Aorta (tissue), 5 donors: ENCODE data around the gene BAIAP2. TPM values are rescaled to one million over a fixed set of nuclear protein-coding genes. Genes with fewer than 3 reads are reported as not detected.

Experiments
- ATAC-seq: fragments of 200-7000 bp; cut with Tn5 transposase; one replicate; pipeline ENCODE4 v1.9.1; 2022; ENCODE audit warnings: moderate library complexity; ENCODE audit not compliant: low FRiP score
- DNase-seq, 2 donors: peaks; one replicate each; pipeline ENCODE4 v3.0.0-alpha.2; 2020
- H3K27ac ChIP-seq, 2 donors: one replicate each; pipeline ENCODE4 v1.5.1; 2013; ENCODE audit warnings: low read length in 2 of 2, mild to moderate bottlenecking in 2 of 2, moderate library complexity in 2 of 2, control low read depth in 1 of 2, inconsistent platforms in 1 of 2, low read depth in 1 of 2
- H3K27me3 ChIP-seq, 2 donors: one replicate each; pipeline ENCODE4 v1.6.1; 2013; ENCODE audit warnings: control low read depth in 1 of 2, low read length in 1 of 2, mild to moderate bottlenecking in 1 of 2, moderate library complexity in 1 of 2; ENCODE audit not compliant: insufficient read depth in 2 of 2, control insufficient read depth in 1 of 2
- H3K36me3 ChIP-seq, 2 donors: one replicate each; pipeline ENCODE4 v1.6.1; 2013; ENCODE audit warnings: control low read depth in 1 of 2, low read length in 1 of 2, mild to moderate bottlenecking in 1 of 2; ENCODE audit not compliant: insufficient read depth in 2 of 2, control insufficient read depth in 1 of 2
- H3K4me1 ChIP-seq, 2 donors: one replicate each; pipeline ENCODE4 v1.6.1; 2013; ENCODE audit warnings: low read length in 2 of 2, control low read depth in 1 of 2, mild to moderate bottlenecking in 1 of 2, moderate library complexity in 1 of 2; ENCODE audit not compliant: insufficient read depth in 2 of 2, control insufficient read depth in 1 of 2
- H3K4me3 ChIP-seq, 2 donors: one replicate each; pipeline ENCODE4 v1.5.1; 2013; ENCODE audit warnings: low read length in 2 of 2, control low read depth in 1 of 2, mild to moderate bottlenecking in 1 of 2
- H3K9me3 ChIP-seq: one replicate; pipeline ENCODE4 v1.6.1; 2013; ENCODE audit warnings: mild to moderate bottlenecking, low read length; ENCODE audit not compliant: control insufficient read depth
- WGBS, 2 donors: extraction: QIAGEN DNeasy Blood & Tissue Kit; methylation state at CpG; one replicate each; pipeline ENCODE4 v1.1.7; 2013; 5-methylcytosine and 5-hydroxymethylcytosine counted together
- intact Hi-C, 2 donors: fragments of 100-400 bp; cut with DNase I; formaldehyde crosslinking; loops; one replicate each; pipeline versions ENCODE4 v1.14.2 to v1.15.0; 2022
- polyA plus RNA-seq, 2 donors: library from polyadenylated mRNA; stranded (reverse); fragments of 200-250 nt; gene quantifications; one replicate each; pipeline ENCODE4 v1.2.3, GENCODE V29; 2013
- total RNA-seq, 2 donors: library from RNA; stranded (reverse); fragmentation: NEBNext Ultra II Directional; extraction: Animal tissue kit (Norgen Biotek cat#: 25700); gene quantifications; one replicate each; pipeline ENCODE4 v1.2.1, GENCODE V29; 2021
- donor health status: healthy with polysubstance abuse.
- donor health status: Bipolar disorder and iron deficiency.
- donor health status: DM: no; HTN: no; CAD: no.
- donor health status: DM: no; HTN: no; CAD: no.
- donor health status: DM: yes; HTN: yes; CAD: no.

BAIAP2 gene
- total and polyA plus RNA-seq, 4 donors, result 1.7 to 23.7 (median 14.3) TPM

DNA sequence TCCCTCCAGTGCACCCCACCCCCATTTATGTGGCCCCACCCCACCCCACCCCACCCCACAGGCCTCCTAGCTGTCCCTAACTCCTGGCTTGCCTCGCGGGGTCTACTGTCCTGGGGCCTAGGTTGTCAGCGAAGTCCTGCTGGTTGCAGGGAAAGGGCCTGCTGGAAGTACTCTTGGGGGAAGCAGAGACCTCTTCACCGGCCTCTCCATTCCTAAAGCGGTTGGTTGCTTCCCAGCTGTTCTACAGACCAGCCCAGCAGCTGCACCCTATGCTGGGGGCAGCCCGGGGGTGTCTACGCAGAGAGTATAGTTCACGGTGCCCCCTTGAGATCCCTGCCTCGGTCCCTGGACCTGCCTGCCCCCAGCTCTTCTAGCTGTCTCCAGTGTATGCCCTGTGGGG lies 56.2 kb downstream of the BAIAP2 start:
- no peak overlapping the region for H3K27ac ChIP-seq
- intact Hi-C loops, result no loop called here
- no peaks in the 10 kb centered on the region for H3K36me3 ChIP-seq
- H3K27me3 ChIP-seq, result no peaks in the 10 kb centered on the region
- H3K4me3 ChIP-seq, result no peak overlapping the region
- no peak for DNase-seq
- WGBS, 2 donors, result 92 to 97% methylated on average over 7 to 9 of the region's 9 CpGs
- no peaks in the 10 kb centered on the region for H3K4me1 ChIP-seq
- ATAC-seq, result no peak
- no peaks in the 10 kb centered on the region for H3K9me3 ChIP-seq

- ATAC-seq (no peak), DNase-seq (no peak)
- intact Hi-C loops, result no loop called here
- Histone ChIP-seq H3K27ac (no peak overlapping the region), H3K9me3 (no peaks in the 10 kb centered on the region), H3K27me3 (no peaks in the 10 kb centered on the region), H3K4me3 (no peak overlapping the region), H3K4me1 (no peaks in the 10 kb centered on the region), H3K36me3 (no peaks in the 10 kb centered on the region)
- 95 to 96% methylated on average over 22 to 23 of the region's 23 CpGs for WGBS, 2 donors
Measured at GRCh38 chr17:81091774-81092517, 57.0 kb downstream of the BAIAP2 start.

DNA sequence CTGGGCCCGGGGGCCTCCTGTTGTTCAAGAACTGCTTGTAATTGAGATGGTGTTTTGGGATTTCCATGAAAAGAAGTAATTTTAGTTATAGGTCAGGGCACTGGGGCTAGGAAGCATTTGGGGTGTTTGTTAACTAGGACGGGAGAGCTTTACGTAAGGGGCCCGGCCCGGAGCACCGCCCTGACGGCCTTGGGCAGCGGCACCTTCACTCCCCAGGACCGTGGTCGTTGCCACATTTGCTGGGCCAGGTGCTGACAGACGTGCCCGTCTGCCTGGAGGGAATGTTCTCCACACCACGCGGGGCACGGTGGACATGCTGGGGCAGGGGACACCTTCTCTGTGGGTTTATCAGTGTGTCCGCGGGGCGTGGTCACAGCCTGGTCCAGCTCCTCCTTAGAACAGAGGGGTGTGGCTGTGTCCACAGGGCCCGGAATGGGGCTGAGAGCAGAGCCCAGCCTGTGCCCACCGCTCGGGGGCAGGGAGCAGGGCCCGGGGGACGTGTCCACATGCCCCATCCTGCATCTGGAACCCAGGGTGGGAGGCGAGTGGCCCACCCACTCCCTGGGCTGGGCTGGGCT lies 57.7 kb downstream of the BAIAP2 start:
- Histone ChIP-seq H3K9me3 (no peaks in the 10 kb centered on the region), H3K27me3 (no peaks in the 10 kb centered on the region), H3K4me1 (no peaks in the 10 kb centered on the region), H3K27ac (no peak overlapping the region), H3K36me3 (no peaks in the 10 kb centered on the region), H3K4me3 (no peak overlapping the region)
- intact Hi-C loops, result no loop called here
- WGBS, 2 donors, result 94 to 95% methylated on average over 24 of the region's 24 CpGs
- ATAC-seq, result no peak
- DNase-seq, result no peak

DNA sequence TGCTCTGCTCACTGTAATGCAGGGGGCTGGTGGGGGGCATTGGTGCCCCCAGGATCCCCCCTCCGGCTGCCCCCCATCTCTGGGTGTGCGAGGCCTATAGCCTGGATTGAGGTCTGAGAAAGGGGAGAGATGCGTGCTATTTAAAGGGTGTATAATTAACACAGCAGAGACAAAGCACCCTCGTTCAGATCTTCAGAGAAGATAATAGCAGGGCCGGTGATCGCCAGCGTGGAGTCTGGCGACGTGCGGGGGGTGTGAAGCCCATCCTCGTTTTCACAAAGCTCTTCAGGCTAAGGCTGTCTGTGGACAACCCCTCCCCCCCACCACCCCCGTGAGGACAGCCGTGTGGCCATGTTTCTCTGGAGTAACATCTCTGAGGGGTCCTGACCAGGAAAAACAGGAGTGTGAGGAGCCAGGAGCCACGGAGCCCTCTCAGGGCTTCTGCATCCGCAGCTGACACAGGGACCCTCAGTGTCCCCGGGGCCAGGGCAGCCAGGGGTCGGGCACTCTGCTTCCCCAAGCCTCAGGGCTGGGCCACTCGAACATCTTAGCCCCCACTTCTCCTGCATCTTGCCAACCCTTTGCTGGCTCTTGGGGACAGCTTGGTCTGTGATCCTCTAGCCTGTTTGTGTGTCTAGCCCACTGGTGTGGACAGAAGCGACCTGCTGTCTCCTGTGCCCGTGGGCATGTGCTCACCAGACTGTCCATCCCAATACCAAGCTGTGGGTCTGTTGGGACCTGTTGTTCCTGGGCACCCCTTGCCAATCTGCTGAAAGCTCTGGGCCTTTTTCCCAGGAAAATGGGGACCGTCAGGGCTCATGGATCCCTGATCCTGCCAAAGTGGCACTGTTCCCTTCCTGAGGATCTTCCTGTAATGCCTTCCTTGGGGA lies 58.9 kb downstream of the BAIAP2 start:
- DNase-seq, result no peak
- ATAC-seq, result no peak
- intact Hi-C loops, result no loop called here
- H3K9me3 ChIP-seq, result no peaks in the 10 kb centered on the region
- H3K4me1 ChIP-seq, result no peaks in the 10 kb centered on the region
- H3K4me3 ChIP-seq, result no peak overlapping the region
- H3K27ac ChIP-seq, result no peak overlapping the region
- no peaks in the 10 kb centered on the region for H3K27me3 ChIP-seq
- H3K36me3 ChIP-seq, result no peaks in the 10 kb centered on the region
- WGBS, 2 donors, result 83 to 85% methylated on average over 21 of the region's 21 CpGs

DNA sequence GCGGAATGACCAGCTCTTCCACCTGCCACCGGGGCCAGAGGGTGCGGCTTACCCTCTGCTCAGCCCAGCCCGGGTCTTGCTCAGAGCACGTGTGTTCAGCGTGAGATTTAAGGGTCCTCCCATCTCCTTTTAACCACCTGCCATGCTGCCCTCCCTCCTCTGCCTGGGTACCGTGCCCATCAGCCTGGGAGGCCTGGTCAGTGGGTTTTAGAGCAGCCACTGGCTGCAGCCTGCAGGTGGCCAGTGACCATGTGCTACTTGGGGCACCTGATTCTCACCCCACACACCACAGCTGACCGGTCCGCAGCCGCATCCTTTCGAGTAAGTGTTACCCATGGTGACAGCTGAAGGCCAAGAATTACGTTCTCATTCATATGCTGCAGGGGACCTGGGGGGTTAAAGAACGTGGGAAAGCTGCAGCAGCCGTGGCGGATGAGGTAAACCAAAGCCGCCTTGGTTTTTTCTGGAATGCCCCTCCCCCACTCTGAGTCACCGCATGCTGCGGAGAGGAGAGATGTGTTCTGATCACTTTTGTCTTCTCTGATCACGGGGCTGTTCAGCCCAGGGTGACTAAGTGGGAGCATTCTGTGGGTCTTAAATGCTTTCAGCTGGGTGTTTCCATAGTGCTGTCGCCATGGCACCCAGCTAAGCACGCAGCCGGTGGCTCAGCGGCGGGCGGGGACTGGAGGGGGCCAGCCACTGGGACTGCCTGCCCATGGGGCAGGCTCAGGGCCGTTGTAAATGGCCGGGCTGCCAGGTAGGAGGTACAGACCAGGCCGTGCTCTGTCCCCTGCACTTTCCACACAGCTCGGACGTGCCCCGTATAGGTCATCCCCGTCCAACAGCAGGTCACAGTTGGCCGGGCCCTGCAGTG lies 59.8 kb downstream of the BAIAP2 start:
- intact Hi-C loops, result no loop called here
- DNase-seq, result peak; percentile 86 to 93
- Histone ChIP-seq H3K4me3 (no peak overlapping the region), H3K36me3 (no peaks in the 10 kb centered on the region), H3K4me1 (no peaks in the 10 kb centered on the region), H3K27ac (no peak overlapping the region), H3K9me3 (no peaks in the 10 kb centered on the region), H3K27me3 (no peaks in the 10 kb centered on the region)
- peak; percentile 66 for ATAC-seq
- WGBS, 2 donors, result 23 to 30% methylated on average over 33 of the region's 33 CpGs

DNA sequence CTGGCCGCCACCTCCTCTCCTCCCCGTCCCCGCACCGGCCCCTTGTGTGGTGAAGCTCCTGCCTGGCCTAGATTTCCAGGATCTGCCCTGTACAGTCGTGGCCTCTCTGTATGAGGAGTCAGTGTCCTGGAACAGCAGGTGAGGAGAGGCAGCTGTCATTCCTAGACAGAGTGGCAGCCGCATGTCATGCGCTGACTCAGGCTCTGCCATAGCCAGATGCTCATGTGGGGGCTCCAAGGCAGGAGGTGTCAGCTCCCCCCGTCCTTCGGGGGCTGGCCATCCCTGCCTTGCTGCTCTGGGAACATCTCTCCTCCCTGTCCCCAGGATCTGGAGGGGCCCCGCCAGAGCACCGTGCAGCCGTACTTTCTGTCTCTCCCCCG lies 60.4 kb downstream of the BAIAP2 start:
- H3K27me3 ChIP-seq, result no peaks in the 10 kb centered on the region
- H3K4me1 ChIP-seq, result no peaks in the 10 kb centered on the region
- ATAC-seq (no peak), DNase-seq (no peak)
- no peaks in the 10 kb centered on the region for H3K9me3 ChIP-seq
- WGBS, 2 donors, result 63 to 66% methylated on average over 13 of the region's 13 CpGs
- intact Hi-C loops, result no loop called here
- no peaks in the 10 kb centered on the region for H3K36me3 ChIP-seq
- H3K27ac ChIP-seq, result no peak overlapping the region
- H3K4me3 ChIP-seq, result no peak overlapping the region

DNA sequence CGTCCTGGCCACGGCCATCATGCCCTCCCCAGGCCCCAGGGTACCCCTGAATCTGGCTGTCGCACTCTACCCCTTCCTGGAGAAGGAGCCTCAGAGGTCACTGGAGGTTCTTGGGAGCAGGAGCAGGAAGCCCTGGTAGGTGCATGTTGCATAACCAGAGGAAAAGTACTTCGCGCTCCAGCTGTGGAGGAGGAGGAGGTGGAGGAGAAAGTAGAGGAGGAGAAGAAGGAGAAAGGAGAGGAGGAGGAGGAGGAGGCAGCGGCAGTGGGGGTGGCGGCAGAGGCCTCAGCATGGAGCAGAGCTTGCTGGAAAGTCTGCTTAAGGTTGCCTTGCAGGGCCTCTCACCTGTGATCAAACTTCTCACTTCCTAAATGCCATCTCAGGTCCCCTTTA lies 61.8 kb downstream of the BAIAP2 start:
- 94 to 95% methylated on average over 7 of the region's 7 CpGs for WGBS, 2 donors
- H3K27me3 ChIP-seq, result no peaks in the 10 kb centered on the region
- intact Hi-C loops, result no loop called here
- no peak overlapping the region for H3K27ac ChIP-seq
- H3K36me3 ChIP-seq, result no peaks in the 10 kb centered on the region
- no peak for DNase-seq
- no peaks in the 10 kb centered on the region for H3K9me3 ChIP-seq
- no peaks in the 10 kb centered on the region for H3K4me1 ChIP-seq
- ATAC-seq, result no peak
- no peak overlapping the region for H3K4me3 ChIP-seq

DNA sequence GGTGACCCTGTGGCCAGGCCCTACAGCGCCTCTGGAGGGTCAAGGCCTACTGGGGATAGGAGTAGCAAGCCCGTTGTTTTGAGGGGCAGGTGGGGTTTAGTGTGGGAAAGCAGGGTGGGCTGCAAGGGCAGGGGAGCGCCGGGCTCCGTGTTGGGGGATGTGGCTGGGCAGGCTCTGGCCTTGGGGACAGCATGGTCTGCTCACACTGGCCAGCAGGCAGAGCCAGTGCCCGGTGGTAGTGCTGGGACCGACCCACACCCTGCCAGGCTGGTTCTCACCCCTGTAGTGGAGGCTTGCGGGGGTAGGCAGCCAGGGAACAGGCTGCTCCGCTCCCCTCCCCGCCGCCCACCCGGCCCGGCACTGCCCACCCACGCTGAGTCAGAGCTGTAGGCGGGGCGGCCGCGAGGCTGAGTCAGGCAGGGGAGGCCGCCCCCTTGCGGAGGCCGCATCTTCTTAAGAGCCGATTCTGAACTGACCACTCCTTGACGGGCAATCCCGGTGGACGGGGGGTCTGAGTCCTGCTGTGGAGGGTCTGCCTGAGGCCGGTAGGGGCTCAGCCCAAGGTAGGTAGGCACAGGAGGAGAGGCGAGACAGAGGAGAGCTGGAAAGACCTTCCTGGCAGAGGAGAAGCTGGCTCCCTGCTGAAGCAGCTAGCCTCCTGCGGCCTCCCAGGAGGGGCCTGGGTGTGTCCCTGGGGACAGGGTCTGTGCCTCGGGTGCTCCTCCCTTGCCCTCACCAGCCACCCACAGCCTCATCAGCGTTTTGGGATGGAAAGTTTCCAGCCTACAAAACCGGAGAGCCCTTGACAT lies 62.4 kb downstream of the BAIAP2 start:
- H3K36me3 ChIP-seq, result no peaks in the 10 kb centered on the region
- no peaks in the 10 kb centered on the region for H3K27me3 ChIP-seq
- no peak overlapping the region for H3K27ac ChIP-seq
- WGBS, 2 donors, result 15 to 16% methylated on average over 31 of the region's 31 CpGs
- intact Hi-C loops, result no loop called here
- DNase-seq (peak; percentile 89 to 95), ATAC-seq (peak; percentile 80)
- no peak overlapping the region for H3K4me3 ChIP-seq
- H3K4me1 ChIP-seq, result no peaks in the 10 kb centered on the region
- no peaks in the 10 kb centered on the region for H3K9me3 ChIP-seq
